Activated naive CD4-positive, alpha-beta T cell treated with anti-CD3 and anti-CD28 coated beads, Interleukin-2, amount 50 U/mL, for 72 hours (primary cell): ENCODE measurements around the gene PLIN1. TPM values are rescaled to one million over a fixed set of nuclear protein-coding genes. Genes with fewer than 3 reads are reported as not detected.

Experiments used
- ATAC-seq, 2 donors: fragments of 150-1000 bp; cut with Tn5 transposase; 2 replicates each; pipeline ENCODE4 v1.10.0; 2021; ENCODE audit warnings: mild to moderate bottlenecking in 2 of 2, moderate library complexity in 2 of 2
- DNase-seq, 2 donors: peaks; one replicate each; pipeline ENCODE4 v3.0.0; 2021 to 2022; ENCODE audit warnings: low spot score in 2 of 2
- H3K27ac Mint-ChIP-seq, 2 donors: one replicate each; pipeline ENCODE4 v1.8.0; 2022; ENCODE audit warnings: mild to moderate bottlenecking in 2 of 2, mixed read lengths in 2 of 2
- H3K36me3 Mint-ChIP-seq, 2 donors: one replicate each; pipeline ENCODE4 v1.8.0; 2022; ENCODE audit warnings: mixed read lengths in 2 of 2
- H3K9me3 Mint-ChIP-seq, 2 donors: one replicate each; pipeline ENCODE4 v1.8.0; 2022; ENCODE audit warnings: mixed read lengths in 2 of 2
- total RNA-seq, 2 donors: library from RNA; stranded (reverse); gene quantifications; one replicate each; pipeline ENCODE4 v1.2.3, GENCODE V29; 2022

Gene PLIN1
- total RNA-seq, 2 donors from 2014 or later = 0.43 to 0.46 TPM

DNA sequence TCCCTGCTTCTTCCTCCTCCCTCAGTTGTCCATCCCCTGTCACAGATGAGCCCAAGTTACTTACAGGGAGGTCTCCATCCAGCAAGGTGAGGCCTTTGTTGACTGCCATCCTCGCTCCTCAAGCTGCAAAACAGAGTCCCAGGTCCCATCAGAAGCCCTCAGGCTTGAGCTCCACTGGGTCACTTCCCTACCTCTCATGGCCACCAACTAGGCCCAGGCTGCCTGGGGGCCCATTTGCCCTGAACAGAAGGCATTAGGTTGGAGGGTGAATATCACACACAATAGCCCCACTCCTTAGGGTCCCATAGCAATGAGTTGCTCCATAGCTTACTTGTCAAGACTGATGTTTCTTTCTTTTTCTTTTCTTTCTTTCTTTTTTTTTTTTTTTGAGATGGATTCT lies 1.8 kb downstream of the PLIN1 start:
- Mint-ChIP-seq H3K36me3 (no peaks in the 10 kb centered on the region), H3K9me3 (no peaks in the 10 kb centered on the region), H3K27ac (no peak overlapping the region)
- ATAC-seq (no peak), DNase-seq (no peak)

- ATAC-seq (no peak), DNase-seq (no peak)
- H3K27ac Mint-ChIP-seq = no peak overlapping the region
- H3K36me3 Mint-ChIP-seq = no peaks in the 10 kb centered on the region
- H3K9me3 Mint-ChIP-seq = no peaks in the 10 kb centered on the region
Measured at GRCh38 chr15:89675606-89676005, 3.6 kb downstream of the PLIN1 start.

GRCh38 chr15:89674526-89674925 lies 4.6 kb downstream of the PLIN1 start:
- H3K27ac Mint-ChIP-seq = no peak overlapping the region
- DNase-seq (no peak), ATAC-seq (no peak)
- H3K9me3 Mint-ChIP-seq = no peaks in the 10 kb centered on the region
- H3K36me3 Mint-ChIP-seq = no peaks in the 10 kb centered on the region

DNA sequence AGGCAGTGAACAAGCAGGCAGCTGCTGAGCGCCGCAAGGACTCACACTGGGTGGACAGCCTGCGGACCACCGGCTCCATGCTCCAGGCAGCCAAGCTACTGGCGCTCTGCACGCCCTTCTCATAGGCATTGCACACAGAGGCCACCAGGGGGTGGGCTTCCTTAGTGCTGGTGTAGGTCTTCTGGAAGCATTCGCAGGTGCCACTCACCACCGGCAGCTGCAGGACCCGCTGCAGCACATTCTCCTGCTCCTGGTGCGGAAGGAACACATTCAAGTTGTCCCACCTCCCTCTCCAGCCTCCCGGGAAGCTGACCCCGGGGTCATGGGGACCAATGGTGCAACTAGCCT lies 6.0 kb downstream of the PLIN1 start:
- no peak overlapping the region for H3K27ac Mint-ChIP-seq
- no peak for DNase-seq
- no peaks in the 10 kb centered on the region for H3K9me3 Mint-ChIP-seq
- H3K36me3 Mint-ChIP-seq = no peaks in the 10 kb centered on the region
- ATAC-seq = peak; percentile 28 to 68

- Mint-ChIP-seq H3K9me3 (no peaks in the 10 kb centered on the region), H3K36me3 (no peaks in the 10 kb centered on the region), H3K27ac (no peak overlapping the region)
- ATAC-seq (no peak), DNase-seq (no peak)
Measured at GRCh38 chr15:89672221-89673164, 6.7 kb downstream of the PLIN1 start.

DNA sequence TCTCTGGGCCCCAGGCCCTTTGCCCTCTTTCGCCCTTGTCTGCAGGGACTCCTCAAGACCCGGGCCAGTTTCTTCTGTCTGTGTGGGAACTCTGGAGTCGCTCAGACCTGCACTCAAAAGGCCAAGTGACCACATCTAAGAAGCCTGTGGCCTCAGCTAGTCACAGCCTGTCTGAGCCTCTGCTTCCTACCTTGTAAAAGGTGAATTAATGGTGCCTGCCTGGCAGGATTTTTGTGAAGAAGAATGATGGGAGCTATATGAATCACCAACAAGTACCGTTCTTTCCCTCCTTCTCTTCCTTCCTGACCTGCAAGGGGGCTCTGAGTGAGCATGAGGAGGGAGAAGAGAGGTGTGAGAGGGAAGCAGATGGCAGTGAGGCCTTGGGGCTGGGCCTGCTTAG lies 7.5 kb downstream of the PLIN1 start:
- H3K9me3 Mint-ChIP-seq = no peaks in the 10 kb centered on the region
- peak in 1 of 2 donors; percentile 83 for ATAC-seq
- no peak for DNase-seq
- H3K36me3 Mint-ChIP-seq = no peaks in the 10 kb centered on the region
- peak overlapping the region in 1 of 2 donors; percentile 74 for H3K27ac Mint-ChIP-seq

DNA sequence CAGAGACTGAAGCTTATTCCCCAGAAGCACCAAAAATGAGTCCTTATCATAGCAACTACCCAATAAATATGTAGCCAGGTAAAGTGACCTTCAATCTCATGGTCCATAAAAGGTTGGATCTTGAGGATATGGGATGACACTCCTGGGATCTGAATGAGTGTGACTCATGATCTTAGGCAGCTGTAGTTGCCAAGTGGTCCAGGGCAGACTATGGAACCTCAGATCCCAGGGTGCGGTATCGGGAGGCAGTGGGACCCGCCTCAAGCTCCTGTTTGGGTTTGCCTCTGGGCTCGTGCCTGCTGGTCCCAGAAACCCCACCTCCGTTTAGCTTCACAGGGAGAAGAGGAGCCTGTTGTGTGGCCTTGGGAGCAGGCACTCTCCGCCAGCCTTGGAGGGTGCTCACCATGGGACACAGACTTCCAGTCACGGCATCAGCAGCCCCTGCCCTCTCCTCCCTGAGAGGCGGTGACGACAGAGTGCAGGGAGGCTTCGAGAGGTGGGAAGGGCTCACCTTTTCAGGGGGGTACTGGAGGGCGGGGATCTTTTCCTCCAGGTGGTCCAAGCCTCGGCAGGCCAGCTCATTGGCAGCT lies 8.1 kb downstream of the PLIN1 start:
- ATAC-seq (no peak), DNase-seq (no peak)
- Mint-ChIP-seq H3K36me3 (no peaks in the 10 kb centered on the region), H3K9me3 (no peaks in the 10 kb centered on the region), H3K27ac (no peak overlapping the region)

GRCh38 chr15:89669941-89670340 lies 9.2 kb downstream of the PLIN1 start:
- H3K27ac Mint-ChIP-seq = no peak overlapping the region
- DNase-seq (no peak), ATAC-seq (no peak)
- H3K9me3 Mint-ChIP-seq = no peaks in the 10 kb centered on the region
- no peaks in the 10 kb centered on the region for H3K36me3 Mint-ChIP-seq

DNA sequence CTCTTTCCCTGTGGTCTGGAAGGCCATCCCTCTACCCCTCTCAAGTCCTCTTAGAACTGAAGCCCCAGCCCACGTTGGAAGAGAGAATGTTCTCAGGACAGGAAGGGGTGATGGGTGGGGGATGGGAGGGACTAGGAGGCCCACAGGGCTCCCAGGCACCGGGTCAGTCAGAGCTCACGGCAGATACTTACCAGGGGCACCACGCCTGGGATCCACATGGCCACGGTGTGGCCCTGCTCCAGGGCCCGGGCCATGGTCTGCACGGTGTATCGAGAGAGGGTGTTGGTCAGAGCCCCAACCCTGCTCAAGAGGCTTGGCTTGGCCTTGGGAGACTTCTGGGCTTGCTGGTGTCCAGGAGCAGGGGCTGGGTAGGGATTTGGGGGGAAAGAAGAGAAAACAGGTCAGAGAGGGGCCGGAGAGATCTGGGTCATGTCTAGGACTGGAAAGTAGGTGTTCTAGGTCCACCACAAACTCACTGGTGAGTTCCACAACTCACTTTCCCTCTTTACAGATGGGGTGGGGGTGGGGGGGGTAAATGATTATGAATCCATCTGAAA lies 9.8 kb downstream of the PLIN1 start:
- H3K27ac Mint-ChIP-seq = no peak overlapping the region
- DNase-seq (no peak), ATAC-seq (no peak)
- H3K9me3 Mint-ChIP-seq = no peaks in the 10 kb centered on the region
- no peaks in the 10 kb centered on the region for H3K36me3 Mint-ChIP-seq

DNA sequence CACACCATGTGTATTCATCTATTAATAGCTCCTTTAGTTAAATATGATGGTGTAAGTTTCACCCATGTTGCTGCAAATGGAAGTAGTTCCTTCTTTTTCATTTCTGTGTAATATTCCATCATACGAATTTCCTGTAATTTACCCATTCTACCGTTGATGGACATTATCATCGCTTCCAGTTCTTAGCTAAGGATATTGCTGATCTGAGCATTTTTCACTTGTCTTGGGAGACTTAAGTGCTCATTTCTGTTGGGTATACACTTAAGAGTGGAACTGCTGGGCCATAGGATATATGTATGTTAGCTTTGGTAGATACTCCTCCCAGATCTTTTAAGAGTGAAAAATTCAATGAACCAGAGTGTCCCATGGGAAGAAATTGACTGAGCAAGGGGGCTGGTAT lies 11.0 kb downstream of the PLIN1 start:
- Mint-ChIP-seq H3K27ac (no peak overlapping the region), H3K9me3 (no peaks in the 10 kb centered on the region), H3K36me3 (no peaks in the 10 kb centered on the region)
- no peak for ATAC-seq
- no peak for DNase-seq

GRCh38 chr15:89667706-89667960 lies 11.5 kb downstream of the PLIN1 start:
- no peaks in the 10 kb centered on the region for H3K9me3 Mint-ChIP-seq
- no peak for ATAC-seq

GRCh38 chr15:89666858-89667705 lies 12.1 kb downstream of the PLIN1 start:
- ATAC-seq (no peak), DNase-seq (no peak)
- Mint-ChIP-seq H3K9me3 (no peaks in the 10 kb centered on the region), H3K27ac (no peak overlapping the region), H3K36me3 (no peaks in the 10 kb centered on the region)

More at GRCh38 chr15:89667706-89667960, 11.5 kb downstream of the PLIN1 start:
- no peaks in the 10 kb centered on the region for H3K36me3 Mint-ChIP-seq
- no peak for DNase-seq
- H3K27ac Mint-ChIP-seq = no peak overlapping the region

DNA sequence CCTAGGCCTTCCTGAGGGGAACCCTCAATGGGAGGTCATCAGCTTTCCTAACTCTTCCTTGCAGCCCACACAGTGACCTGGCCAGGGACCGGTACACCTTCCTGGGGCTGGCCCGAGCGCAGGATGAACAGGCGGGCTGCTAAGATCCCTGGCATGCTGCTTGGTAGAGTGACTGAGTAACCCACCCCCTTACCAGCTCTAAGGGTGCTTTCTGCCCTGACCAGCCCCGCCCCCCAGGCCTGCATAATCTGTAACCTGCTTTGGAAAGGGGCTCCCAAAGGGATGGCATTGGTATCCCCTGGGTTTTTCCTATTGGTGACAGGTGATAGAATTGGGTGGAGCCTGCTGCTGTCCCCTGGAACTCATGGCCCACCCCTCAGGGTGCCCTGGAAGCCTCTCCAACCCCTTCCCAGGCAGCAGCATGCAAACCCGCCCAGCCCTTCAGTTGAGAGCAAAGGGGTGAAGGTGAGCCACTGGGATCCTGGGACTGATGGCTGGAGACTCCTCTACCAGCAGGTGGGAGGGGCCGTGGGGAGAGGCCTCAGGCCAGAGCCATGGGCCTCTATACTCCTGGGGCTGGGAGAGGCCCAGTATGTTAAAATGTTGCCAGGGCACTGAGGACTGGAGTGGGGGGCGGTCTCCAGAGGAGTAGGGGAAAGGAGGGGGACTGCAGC lies 12.8 kb downstream of the PLIN1 start:
- Mint-ChIP-seq H3K36me3 (no peaks in the 10 kb centered on the region), H3K9me3 (no peaks in the 10 kb centered on the region), H3K27ac (no peak overlapping the region)
- peak; percentile 3 to 8 for ATAC-seq
- DNase-seq = no peak

DNA sequence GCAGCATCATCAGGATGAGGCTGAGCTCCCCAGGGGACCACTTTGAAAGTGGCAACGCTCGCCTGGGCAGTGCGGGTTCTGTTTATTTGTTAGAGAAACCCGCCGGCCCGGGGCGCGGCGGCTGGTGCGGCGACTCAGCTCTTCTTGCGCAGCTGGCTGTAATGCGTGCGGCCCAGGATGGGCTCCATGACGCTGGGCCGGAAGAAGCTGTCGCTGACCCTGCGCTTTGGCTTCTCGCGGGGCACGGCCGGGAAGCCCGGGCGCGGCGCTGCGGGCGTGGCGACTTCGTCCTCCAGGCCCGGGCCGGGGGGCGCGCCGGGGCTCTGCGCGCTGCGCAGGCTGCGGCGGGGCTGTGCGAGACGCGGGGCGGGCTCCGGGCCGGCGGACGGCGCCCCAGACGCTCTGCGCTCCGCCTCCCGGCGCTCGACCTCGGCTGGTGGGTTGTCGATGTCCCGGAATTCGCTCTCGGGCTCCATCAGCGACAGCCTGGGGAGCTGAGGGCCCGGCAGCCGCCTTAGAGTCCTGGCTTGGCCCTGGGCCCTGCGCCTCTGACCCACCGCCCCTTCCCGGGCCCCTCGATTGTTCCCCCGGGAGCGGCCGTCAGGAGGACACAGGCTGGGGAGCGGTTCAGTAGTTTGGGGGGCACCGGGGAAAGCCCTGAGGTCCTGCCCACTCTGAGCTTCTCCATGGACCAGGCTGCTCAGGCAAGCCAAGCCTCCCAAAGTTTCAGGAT lies 13.6 kb downstream of the PLIN1 start:
- peak; percentile 83 to 87 for ATAC-seq
- no peaks in the 10 kb centered on the region for H3K9me3 Mint-ChIP-seq
- H3K36me3 Mint-ChIP-seq = no peaks in the 10 kb centered on the region
- no peak for DNase-seq
- no peak overlapping the region for H3K27ac Mint-ChIP-seq

GRCh38 chr15:89664441-89665350 lies 14.5 kb downstream of the PLIN1 start:
- H3K36me3 Mint-ChIP-seq = no peaks in the 10 kb centered on the region
- ATAC-seq (no peak), DNase-seq (no peak)
- no peaks in the 10 kb centered on the region for H3K9me3 Mint-ChIP-seq
- H3K27ac Mint-ChIP-seq = no peak overlapping the region
